K562 (cell line): ENCODE results near the gene ATP8B4. TPM values are rescaled to one million over a fixed set of nuclear protein-coding genes. Genes with fewer than 3 reads are reported as not detected.

Experiments used
- ATAC-seq: fragments of 200-7000 bp; cut with Tn5 transposase; 3 replicates; pipeline ENCODE4 v1.9.1; 2020; ENCODE audit warnings: moderate library complexity
- BruUV-seq: library from RNA; stranded (reverse); fragments of 400-500 nt; replicated peaks from 2 replicates; lab custom pipeline; 2021; lab: Mats Ljungman, UMichigan
- CTCF ChIA-PET: fragments of 300-600 bp; formaldehyde crosslinking; extraction: SDS; loops from one replicate; lab custom pipeline; 2021; ENCODE audit warnings: low intra/inter-chr PET ratio; lab: Yijun Ruan, JAX
- POLR2A ChIA-PET: fragments of 300-600, 350-650 bp; sonication (Branson Sonifier 250); formaldehyde crosslinking; extraction: SDS; loops from one replicate; lab custom pipeline; 2021; ENCODE audit warnings: antibody characterized with exemption, inconsistent platforms; lab: Yijun Ruan, JAX
- DNase-seq, 4 experiments: peaks; one replicate each; pipeline versions ENCODE4 v3.0.0 to v3.0.0-alpha.2; 2011 to 2018; ENCODE audit warnings: low spot score in 3 of 4, mixed read lengths in 3 of 4; ENCODE audit errors: extremely low read depth in 1 of 4
- FAIRE-seq: peaks from 2 replicates; lab custom pipeline; 2011; peaks lifted over from hg19 to GRCh38; lab: Jason Lieb, UNC
- H2AFZ ChIP-seq: 2 replicates; pipeline ENCODE4 v1.6.0; 2011; ENCODE audit warnings: low read depth, low read length, control low read depth, inconsistent platforms
- H3K27ac ChIP-seq: fragments of 200-600 bp; 3 replicates; pipeline ENCODE4 v1.8.0; 2011; ENCODE audit warnings: low read depth, mild to moderate bottlenecking, control low read depth, inconsistent platforms, low read length, moderate library complexity, mixed read lengths; ENCODE audit errors: extremely low read depth
- H3K27me3 ChIP-seq, 2 experiments: fragments of 300-600 bp in 1 of 2; 2 replicates in 1 of 2; 3 replicates in 1 of 2; pipeline versions ENCODE4 v1.6.0 to v1.8.0; 2011; ENCODE audit warnings: inconsistent platforms in 2 of 2, low read length in 2 of 2, mild to moderate bottlenecking in 1 of 2, mixed read lengths in 1 of 2, moderate library complexity in 1 of 2; ENCODE audit not compliant: control insufficient read depth in 2 of 2, insufficient read depth in 2 of 2
- H3K36me3 ChIP-seq: fragments of 300-600 bp; 3 replicates; pipeline ENCODE4 v1.8.0; 2011; ENCODE audit warnings: mild to moderate bottlenecking, low read length, inconsistent platforms; ENCODE audit not compliant: control insufficient read depth, insufficient read depth
- H3K4me1 ChIP-seq, 2 experiments: fragments of 200-600 bp in 1 of 2; replicated peaks in 1 of 2; 2 replicates in 1 of 2; 3 replicates in 1 of 2; pipeline versions ENCODE4 v1.5.1 to v1.8.0; 2011; ENCODE audit warnings: inconsistent platforms in 2 of 2, low read length in 2 of 2, mild to moderate bottlenecking in 1 of 2, mixed read lengths in 1 of 2, moderate library complexity in 1 of 2; ENCODE audit not compliant: control insufficient read depth in 2 of 2, insufficient read depth in 2 of 2
- H3K4me2 ChIP-seq: 2 replicates; pipeline ENCODE4 v1.6.1; 2011; ENCODE audit warnings: low read length, control low read depth, inconsistent platforms, mixed read lengths; ENCODE audit not compliant: insufficient read depth
- H3K4me3 ChIP-seq: fragments of 200-600 bp; sonication (generic), shearing (Covaris generic); 2 replicates; pipeline ENCODE4 v1.5.1; 2016; ENCODE audit warnings: control low read depth, inconsistent platforms
- H3K79me2 ChIP-seq: fragments of 200-600 bp; 3 replicates; pipeline ENCODE4 v1.8.0; 2011; ENCODE audit warnings: low read length, inconsistent platforms; ENCODE audit not compliant: control insufficient read depth, insufficient read depth
- H3K9ac ChIP-seq, 2 experiments: 2 replicates each; pipeline versions ENCODE4 v1.6.0 to v1.6.1; 2011; ENCODE audit warnings: low read depth in 2 of 2, low read length in 2 of 2, control low read depth in 1 of 2, inconsistent platforms in 1 of 2, mild to moderate bottlenecking in 1 of 2, mixed read lengths in 1 of 2; ENCODE audit not compliant: insufficient read depth in 1 of 2
- H3K9me1 ChIP-seq: one replicate; pipeline ENCODE4 v1.6.0; 2011; ENCODE audit warnings: inconsistent platforms, mild to moderate bottlenecking, low read length, moderate library complexity; ENCODE audit not compliant: control insufficient read depth, insufficient read depth
- H3K9me3 ChIP-seq: replicated peaks from 2 replicates; pipeline ENCODE4 v1.5.1; 2011; ENCODE audit warnings: low read depth, low read length, inconsistent platforms; ENCODE audit not compliant: control insufficient read depth, insufficient read depth
- H4K20me1 ChIP-seq: replicated peaks from 2 replicates; pipeline ENCODE4 v1.6.1; 2011; ENCODE audit warnings: low read length, inconsistent platforms, mixed read lengths; ENCODE audit not compliant: control insufficient read depth, insufficient read depth
- CBFB ChIP-seq: sonication (generic); formaldehyde crosslinking; IDR thresholded peaks from 2 replicates; pipeline ENCODE4 v1.4.0; 2020; ENCODE audit warnings: mild to moderate bottlenecking, missing genetic modification reagents
- CHD2 ChIP-seq: IDR thresholded peaks from 2 replicates; pipeline ENCODE4 v1.6.1; 2011; ENCODE audit warnings: low read depth, low read length
- EHMT2 ChIP-seq: fragments of 450-650 bp; IDR thresholded peaks from 2 replicates; pipeline ENCODE4 v1.6.1; 2018; ENCODE audit warnings: antibody characterized with exemption
- EZH2 ChIP-seq: IDR thresholded peaks from 2 replicates; pipeline ENCODE4 v1.6.1; 2012; ENCODE audit warnings: low read depth, mild to moderate bottlenecking, inconsistent platforms, low read length, borderline replicate concordance
- GATAD2A ChIP-seq: fragments of 450-650 bp; IDR thresholded peaks from 2 replicates; pipeline ENCODE4 v1.6.1; 2017
- GTF2E2 ChIP-seq: fragments of 200-800 bp; sonication (Bioruptor generic); IDR thresholded peaks from 2 replicates; pipeline ENCODE4 v1.6.1; 2016; ENCODE audit warnings: missing genetic modification characterization, missing compliant biosample characterization
- MBD1 ChIP-seq: fragments of 250-450 bp; sonication (Bioruptor Pico); IDR thresholded peaks from 2 replicates; pipeline ENCODE4 v1.8.0; 2022; ENCODE audit warnings: inconsistent platforms
- NBN ChIP-seq: fragments of 450-650 bp; IDR thresholded peaks from 2 replicates; pipeline ENCODE4 v1.6.1; 2016; ENCODE audit warnings: low read depth, mild to moderate bottlenecking
- SMARCA5 ChIP-seq: fragments of 450-650 bp; IDR thresholded peaks from 2 replicates; pipeline ENCODE4 v1.6.1; 2016
- SRSF1 ChIP-seq: fragments of 200-400 bp; formaldehyde crosslinking; IDR thresholded peaks from 2 replicates; pipeline ENCODE4 v1.6.1; 2017; ENCODE audit warnings: mild to moderate bottlenecking, low read depth, low read length, moderate library complexity
- THAP12 ChIP-seq: fragments of 250-450 bp; sonication (Bioruptor Pico); IDR thresholded peaks from 2 replicates; pipeline ENCODE4 v1.9.0; 2021; ENCODE audit warnings: mild to moderate bottlenecking, inconsistent platforms
- ZBED1 ChIP-seq: IDR thresholded peaks from 2 replicates; pipeline ENCODE4 v1.6.1; 2014
- ZBTB1 ChIP-seq: sonication (generic); formaldehyde crosslinking; IDR thresholded peaks from 2 replicates; pipeline ENCODE4 v1.8.1; 2023; ENCODE audit warnings: missing genetic modification reagents, low read depth, mild to moderate bottlenecking, borderline replicate concordance
- WGBS: fragments of 100-300 bp; shearing (Covaris generic); methylation state at CpG from one replicate; pipeline ENCODE4 v1.1.6; 2016; ENCODE audit warnings: low coverage, mixed read lengths; ENCODE audit not compliant: insufficient coverage; ENCODE audit errors: missing lambda C conversion rate; 5-methylcytosine and 5-hydroxymethylcytosine counted together
- in situ Hi-C: fragments of 300-500 bp; cut with MboI; formaldehyde crosslinking; loops from 4 replicates; pipeline ENCODE4 v1.15.0; 2018; ENCODE audit warnings: inconsistent platforms, mixed read lengths
- intact Hi-C: fragments of 100-400 bp; cut with micrococcal nuclease; formaldehyde crosslinking; loops from 2 replicates; pipeline ENCODE4 v1.14.2; 2022
- polyA plus RNA-seq, 8 experiments: library from polyadenylated mRNA; depleted of rRNA in 4 of 8; stranded (reverse) in 5 of 8; unstranded in 3 of 8; fragments of >200 nt; fragmentation: Nextera tagmentation in 2 of 8; fragmentation: Illumina TruSeq in 1 of 8; extraction: Ambion mirVana in 2 of 8; extraction: Trizol in 1 of 8; gene quantifications; 2 replicates each; pipeline versions ENCODE4 v1.2.1 to v1.2.3, GENCODE V29; 2011 to 2014; ENCODE audit warnings: inconsistent platforms in 1 of 8, missing spikeins in 1 of 8
- total RNA-seq, 7 experiments: library from RNA; depleted of rRNA in 6 of 7; stranded (reverse); fragments of >200 nt in 6 of 7; fragmentation: Illumina TruSeq in 2 of 7; extraction: Trizol in 2 of 7; gene quantifications; 2 replicates each; pipeline versions ENCODE4 v1.2.1 to v1.2.3, GENCODE V29; 2011 to 2021; ENCODE audit warnings: low replicate concordance in 1 of 7
- TF ChIP-seq, protein P1 (sequence below): sonication (generic); formaldehyde crosslinking; IDR thresholded peaks from 2 replicates; pipeline ENCODE4 v1.8.1; 2023; ENCODE audit warnings: mild to moderate bottlenecking, missing genetic modification reagents
- TF ChIP-seq, protein P2 (sequence below): fragments of 250-450 bp; sonication (Bioruptor Pico); IDR thresholded peaks from 2 replicates; pipeline ENCODE4 v1.8.0; 2022; ENCODE audit warnings: moderate library complexity, mild to moderate bottlenecking, inconsistent platforms

The ATP8B4 gene
- total and polyA plus RNA-seq, 9 of the 15 experiments (the other 6 are each of a cell fraction or from before 2014, with no cell fraction given), result 0.14 to 2.5 (median 0.44) TPM

GRCh38 chr15:49889536-49889935 is 229.5 kb downstream of the ATP8B4 start:
- Histone ChIP-seq H2AFZ (no peak overlapping the region), H4K20me1 (no peaks in the 10 kb centered on the region), H3K27me3 (no peaks in the 10 kb centered on the region), H3K9ac (no peak overlapping the region), H3K4me2 (no peak overlapping the region), H3K9me1 (no peaks in the 10 kb centered on the region), H3K4me3 (no peak overlapping the region), H3K27ac (no peak overlapping the region), H3K9me3 (no peaks in the 10 kb centered on the region), H3K4me1 (no peaks in the 10 kb centered on the region), H3K79me2 (no peaks in the 10 kb centered on the region), H3K36me3 (no peaks in the 10 kb centered on the region)
- POLR2A ChIA-PET, result no interaction called here
- in situ Hi-C loops, result loop anchor here (25.0 kb wide), 1 partner anchor 423 kb away; no protein-coding TSS in a partner anchor
- no TSS peak for BruUV-seq
- ATAC-seq (no peak), FAIRE-seq (no peak), DNase-seq (no peak)
- CTCF ChIA-PET, result no interaction called here
- intact Hi-C loops, result no loop called here
- WGBS, result 2% methylated on average over 2 of the region's 2 CpGs
- TF ChIP-seq, protein P1, sequence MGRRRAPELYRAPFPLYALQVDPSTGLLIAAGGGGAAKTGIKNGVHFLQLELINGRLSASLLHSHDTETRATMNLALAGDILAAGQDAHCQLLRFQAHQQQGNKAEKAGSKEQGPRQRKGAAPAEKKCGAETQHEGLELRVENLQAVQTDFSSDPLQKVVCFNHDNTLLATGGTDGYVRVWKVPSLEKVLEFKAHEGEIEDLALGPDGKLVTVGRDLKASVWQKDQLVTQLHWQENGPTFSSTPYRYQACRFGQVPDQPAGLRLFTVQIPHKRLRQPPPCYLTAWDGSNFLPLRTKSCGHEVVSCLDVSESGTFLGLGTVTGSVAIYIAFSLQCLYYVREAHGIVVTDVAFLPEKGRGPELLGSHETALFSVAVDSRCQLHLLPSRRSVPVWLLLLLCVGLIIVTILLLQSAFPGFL, result no peak
- TF ChIP-seq THAP12 (CRISPR knock-in tag) (no peak), ZBTB1 (CRISPR knock-in tag) (no peak), SMARCA5 (no peak), ZBED1 (no peak), NBN (no peak), MBD1 (CRISPR knock-in tag) (no peak), SRSF1 (no peak), EHMT2 (no peak), CBFB (CRISPR knock-in tag) (no peak), CHD2 (no peak), EZH2 (no peak), GTF2E2 (tag) (no peak), GATAD2A (no peak)
- TF ChIP-seq, protein P2, sequence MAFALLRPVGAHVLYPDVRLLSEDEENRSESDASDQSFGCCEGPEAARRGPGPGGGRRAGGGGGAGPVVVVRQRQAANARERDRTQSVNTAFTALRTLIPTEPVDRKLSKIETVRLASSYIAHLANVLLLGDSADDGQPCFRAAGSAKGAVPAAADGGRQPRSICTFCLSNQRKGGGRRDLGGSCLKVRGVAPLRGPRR, result no peak
